Gastrocnemius medialis (tissue), 4 donors: ENCODE results near the gene RAD18. TPM values are rescaled to one million over a fixed set of nuclear protein-coding genes. Genes with fewer than 3 reads are reported as not detected.

Experiments used
- ATAC-seq, 2 donors: fragments of 150-250 bp; one replicate each; pipeline ENCODE4 v1.9.1; 2016
- DNase-seq, 2 donors: peaks; one replicate each; pipeline ENCODE4 v3.0.0-alpha.2; 2019
- H3K27ac ChIP-seq, 4 donors: fragments of 200-600 bp; sonication (generic); 1 replicate in 1 of 4; 2 replicates in 3 of 4; pipeline ENCODE4 v1.5.1; 2016 to 2018; ENCODE audit warnings: mild to moderate bottlenecking in 2 of 4, moderate library complexity in 1 of 4
- H3K27me3 ChIP-seq, 3 donors: fragments of 200-600 bp; sonication (generic) in 2 of 3; 1 replicate in 1 of 3; 2 replicates in 2 of 3; pipeline versions ENCODE4 v1.5.1 to v1.6.0; 2016 to 2019; ENCODE audit warnings: mild to moderate bottlenecking in 1 of 3, moderate library complexity in 1 of 3
- H3K36me3 ChIP-seq, 2 donors: fragments of 200-600 bp; sonication (generic) in 1 of 2; one replicate each; pipeline ENCODE4 v1.5.1; 2017 to 2018
- H3K4me1 ChIP-seq, 2 donors: fragments of 200-600 bp; sonication (generic) in 1 of 2; one replicate each; pipeline ENCODE4 v1.5.1; 2016 to 2017; ENCODE audit warnings: mild to moderate bottlenecking in 2 of 2
- H3K4me3 ChIP-seq, 4 donors: fragments of 200-600 bp; sonication (generic) in 3 of 4; 1 replicate in 1 of 4; 2 replicates in 3 of 4; pipeline ENCODE4 v1.5.1; 2016 to 2019; ENCODE audit warnings: mild to moderate bottlenecking in 2 of 4
- H3K9me3 ChIP-seq, 3 donors: fragments of 200-600 bp; sonication (generic) in 2 of 3; 1 replicate in 1 of 3; 2 replicates in 2 of 3; pipeline ENCODE4 v1.5.1; 2016 to 2019
- CTCF ChIP-seq, 5 experiments: fragments of 450-650 bp in 3 of 5; fragments of 200-600 bp in 2 of 5; sonication (generic) in 2 of 5; IDR thresholded peaks in 4 of 5; conservative IDR thresholded peaks in 1 of 5; 1 replicate in 4 of 5; 2 replicates in 1 of 5; pipeline ENCODE4 v1.5.1; 2016 to 2019; ENCODE audit warnings: antibody characterized with exemption in 5 of 5, mild to moderate bottlenecking in 3 of 5, moderate library complexity in 3 of 5
- POLR2A ChIP-seq, 2 donors: fragments of 450-650 bp; IDR thresholded peaks; one replicate each; pipeline ENCODE4 v1.6.1; 2017; ENCODE audit warnings: antibody characterized with exemption in 2 of 2, mild to moderate bottlenecking in 2 of 2, moderate library complexity in 2 of 2
- in situ Hi-C, 4 donors: fragments of 200-750 bp; cut with MboI; loops; one replicate each; pipeline versions ENCODE4 v1.15.0 to v1.8.0; 2017; ENCODE audit warnings: low sequenced_read_pairs in 4 of 4
- intact Hi-C: fragments of 100-400 bp; cut with DNase I; formaldehyde crosslinking; loops from one replicate; pipeline ENCODE4 v1.15.1; 2023; ENCODE audit warnings: low total_unique reads
- total RNA-seq, 4 donors: library from RNA; depleted of rRNA; stranded (reverse); fragments of >200 nt; gene quantifications; one replicate each; pipeline versions ENCODE4 v1.1.0 to v1.2.3, GENCODE V29; 2016

Gene RAD18
- total RNA-seq, 4 donors from 2014 or later = 1.8 to 5.8 (median 2.3) TPM

GRCh38 chr3:8945890-8946600, 17.2 kb downstream of the RAD18 start:
- Histone ChIP-seq H3K9me3 (no peaks in the 10 kb centered on the region), H3K4me3 (no peak overlapping the region), H3K36me3 (peaks cover 0 to 9% of the 10 kb centered on the region in 2 donors), H3K27ac (no peak overlapping the region), H3K4me1 (no peaks in the 10 kb centered on the region), H3K27me3 (no peaks in the 10 kb centered on the region)
- intact Hi-C loops (no loop called here), in situ Hi-C loops (no loop called here)
- no peak for TF ChIP-seq CTCF (IDR thresholded peaks at IDR 0.05 in 4 of 5, conservative IDR thresholded peaks at IDR 0.05 in 1 of 5)
- TF ChIP-seq POLR2A (IDR thresholded peaks at IDR 0.05) = no peak
- ATAC-seq (no peak), DNase-seq (no peak)

GRCh38 chr3:8942746-8943488, 20.4 kb downstream of the RAD18 start:
- Histone ChIP-seq H3K9me3 (no peaks in the 10 kb centered on the region), H3K36me3 (peaks cover 0 to 23% of the 10 kb centered on the region in 2 donors), H3K4me1 (no peaks in the 10 kb centered on the region), H3K27me3 (no peaks in the 10 kb centered on the region), H3K27ac (no peak overlapping the region), H3K4me3 (no peak overlapping the region)
- intact Hi-C loops = no loop called here
- in situ Hi-C loops = no loop called here
- ATAC-seq (no peak), DNase-seq (no peak)
- TF ChIP-seq POLR2A (IDR thresholded peaks at IDR 0.05) (no peak), CTCF (IDR thresholded peaks at IDR 0.05 in 4 of 5, conservative IDR thresholded peaks at IDR 0.05 in 1 of 5) (no peak)

GRCh38 chr3:8942115-8942514, 21.2 kb downstream of the RAD18 start:
- H3K27me3 ChIP-seq = no peaks in the 10 kb centered on the region
- TF ChIP-seq POLR2A (IDR thresholded peaks at IDR 0.05) (no peak), CTCF (IDR thresholded peaks at IDR 0.05 in 4 of 5, conservative IDR thresholded peaks at IDR 0.05 in 1 of 5) (no peak)
- no peak overlapping the region for H3K27ac ChIP-seq
- H3K4me1 ChIP-seq = no peaks in the 10 kb centered on the region
- in situ Hi-C loops (no loop called here), intact Hi-C loops (no loop called here)
- no peak for DNase-seq
- no peak overlapping the region for H3K4me3 ChIP-seq
- peaks cover 0 to 23% of the 10 kb centered on the region in 2 donors for H3K36me3 ChIP-seq
- ATAC-seq = no peak
- H3K9me3 ChIP-seq = no peaks in the 10 kb centered on the region

GRCh38 chr3:8938021-8938420, 25.3 kb downstream of the RAD18 start:
- peaks cover 0 to 18% of the 10 kb centered on the region in 2 donors for H3K36me3 ChIP-seq
- H3K4me3 ChIP-seq = no peak overlapping the region
- in situ Hi-C loops (no loop called here), intact Hi-C loops (no loop called here)
- no peaks in the 10 kb centered on the region for H3K4me1 ChIP-seq
- H3K27ac ChIP-seq = no peak overlapping the region
- no peak for DNase-seq
- ATAC-seq = no peak
- no peak for TF ChIP-seq CTCF (IDR thresholded peaks at IDR 0.05 in 4 of 5, conservative IDR thresholded peaks at IDR 0.05 in 1 of 5)
- no peak for TF ChIP-seq POLR2A (IDR thresholded peaks at IDR 0.05)
- H3K27me3 ChIP-seq = no peaks in the 10 kb centered on the region
- H3K9me3 ChIP-seq = no peaks in the 10 kb centered on the region
